K562 (cell line): ENCODE results near the gene CSTF2T. TPM values are rescaled to one million over a fixed set of nuclear protein-coding genes. Genes with fewer than 3 reads are reported as not detected.

Experiments
- ATAC-seq: fragments of 200-7000 bp; cut with Tn5 transposase; 3 replicates; pipeline ENCODE4 v1.9.1; 2020; ENCODE audit warnings: moderate library complexity
- BruUV-seq: library from RNA; stranded (reverse); fragments of 400-500 nt; replicated peaks from 2 replicates; lab custom pipeline; 2021; lab: Mats Ljungman, UMichigan
- CTCF ChIA-PET: fragments of 300-600 bp; formaldehyde crosslinking; extraction: SDS; loops from one replicate; lab custom pipeline; 2021; ENCODE audit warnings: low intra/inter-chr PET ratio; lab: Yijun Ruan, JAX
- POLR2A ChIA-PET: fragments of 300-600, 350-650 bp; sonication (Branson Sonifier 250); formaldehyde crosslinking; extraction: SDS; loops from one replicate; lab custom pipeline; 2021; ENCODE audit warnings: antibody characterized with exemption, inconsistent platforms; lab: Yijun Ruan, JAX
- DNase-seq, 4 experiments: peaks; one replicate each; pipeline versions ENCODE4 v3.0.0 to v3.0.0-alpha.2; 2011 to 2018; ENCODE audit warnings: low spot score in 3 of 4, mixed read lengths in 3 of 4; ENCODE audit errors: extremely low read depth in 1 of 4
- FAIRE-seq: peaks from 2 replicates; lab custom pipeline; 2011; peaks lifted over from hg19 to GRCh38; lab: Jason Lieb, UNC
- H2AFZ ChIP-seq: 2 replicates; pipeline ENCODE4 v1.6.0; 2011; ENCODE audit warnings: low read depth, low read length, control low read depth, inconsistent platforms
- H3K27ac ChIP-seq: fragments of 200-600 bp; 3 replicates; pipeline ENCODE4 v1.8.0; 2011; ENCODE audit warnings: low read depth, mild to moderate bottlenecking, control low read depth, inconsistent platforms, low read length, moderate library complexity, mixed read lengths; ENCODE audit errors: extremely low read depth
- H3K27me3 ChIP-seq, 2 experiments: fragments of 300-600 bp in 1 of 2; 2 replicates in 1 of 2; 3 replicates in 1 of 2; pipeline versions ENCODE4 v1.6.0 to v1.8.0; 2011; ENCODE audit warnings: inconsistent platforms in 2 of 2, low read length in 2 of 2, mild to moderate bottlenecking in 1 of 2, mixed read lengths in 1 of 2, moderate library complexity in 1 of 2; ENCODE audit not compliant: control insufficient read depth in 2 of 2, insufficient read depth in 2 of 2
- H3K36me3 ChIP-seq: fragments of 300-600 bp; 3 replicates; pipeline ENCODE4 v1.8.0; 2011; ENCODE audit warnings: mild to moderate bottlenecking, low read length, inconsistent platforms; ENCODE audit not compliant: control insufficient read depth, insufficient read depth
- H3K4me1 ChIP-seq, 2 experiments: fragments of 200-600 bp in 1 of 2; replicated peaks in 1 of 2; 2 replicates in 1 of 2; 3 replicates in 1 of 2; pipeline versions ENCODE4 v1.5.1 to v1.8.0; 2011; ENCODE audit warnings: inconsistent platforms in 2 of 2, low read length in 2 of 2, mild to moderate bottlenecking in 1 of 2, mixed read lengths in 1 of 2, moderate library complexity in 1 of 2; ENCODE audit not compliant: control insufficient read depth in 2 of 2, insufficient read depth in 2 of 2
- H3K4me2 ChIP-seq: 2 replicates; pipeline ENCODE4 v1.6.1; 2011; ENCODE audit warnings: low read length, control low read depth, inconsistent platforms, mixed read lengths; ENCODE audit not compliant: insufficient read depth
- H3K4me3 ChIP-seq: fragments of 200-600 bp; sonication (generic), shearing (Covaris generic); 2 replicates; pipeline ENCODE4 v1.5.1; 2016; ENCODE audit warnings: control low read depth, inconsistent platforms
- H3K79me2 ChIP-seq: fragments of 200-600 bp; 3 replicates; pipeline ENCODE4 v1.8.0; 2011; ENCODE audit warnings: low read length, inconsistent platforms; ENCODE audit not compliant: control insufficient read depth, insufficient read depth
- H3K9ac ChIP-seq, 2 experiments: 2 replicates each; pipeline versions ENCODE4 v1.6.0 to v1.6.1; 2011; ENCODE audit warnings: low read depth in 2 of 2, low read length in 2 of 2, control low read depth in 1 of 2, inconsistent platforms in 1 of 2, mild to moderate bottlenecking in 1 of 2, mixed read lengths in 1 of 2; ENCODE audit not compliant: insufficient read depth in 1 of 2
- H3K9me1 ChIP-seq: one replicate; pipeline ENCODE4 v1.6.0; 2011; ENCODE audit warnings: inconsistent platforms, mild to moderate bottlenecking, low read length, moderate library complexity; ENCODE audit not compliant: control insufficient read depth, insufficient read depth
- H3K9me3 ChIP-seq: replicated peaks from 2 replicates; pipeline ENCODE4 v1.5.1; 2011; ENCODE audit warnings: low read depth, low read length, inconsistent platforms; ENCODE audit not compliant: control insufficient read depth, insufficient read depth
- H4K20me1 ChIP-seq: replicated peaks from 2 replicates; pipeline ENCODE4 v1.6.1; 2011; ENCODE audit warnings: low read length, inconsistent platforms, mixed read lengths; ENCODE audit not compliant: control insufficient read depth, insufficient read depth
- AFF4 ChIP-seq: sonication (generic); formaldehyde crosslinking; IDR thresholded peaks from 2 replicates; pipeline ENCODE4 v1.8.0; 2023; ENCODE audit warnings: mild to moderate bottlenecking, missing genetic modification reagents
- BDP1 ChIP-seq: IDR thresholded peaks from 3 replicates; pipeline ENCODE4 v1.6.1; 2011; ENCODE audit not compliant: insufficient read length, insufficient read depth
- CHCHD3 ChIP-seq: fragments of 250-450 bp; sonication (Bioruptor Pico); IDR thresholded peaks from 2 replicates; pipeline ENCODE4 v2.1.2; 2022; ENCODE audit warnings: mild to moderate bottlenecking
- CXXC5 ChIP-seq: fragments of 250-450 bp; sonication (Bioruptor Pico); IDR thresholded peaks from 2 replicates; pipeline ENCODE4 v1.8.0; 2022; ENCODE audit warnings: inconsistent platforms, mild to moderate bottlenecking, moderate library complexity
- GMEB1 ChIP-seq: fragments of 250-450 bp; sonication (Bioruptor Pico); IDR thresholded peaks from 2 replicates; pipeline ENCODE4 v1.4.0; 2020; ENCODE audit warnings: mild to moderate bottlenecking
- MTA3 ChIP-seq: fragments of 450-650 bp; formaldehyde crosslinking; IDR thresholded peaks from 2 replicates; pipeline ENCODE4 v1.6.1; 2017; ENCODE audit warnings: mild to moderate bottlenecking, borderline replicate concordance
- NR4A1 ChIP-seq, 2 experiments: fragments of 250-450 bp in 1 of 2; fragments of 450-650 bp in 1 of 2; sonication (Bioruptor Pico) in 1 of 2; IDR thresholded peaks; 2 replicates each; pipeline versions ENCODE4 v1.4.0 to v1.6.1; 2016 to 2020; ENCODE audit warnings: mild to moderate bottlenecking in 2 of 2, missing compliant biosample characterization in 1 of 2, missing genetic modification characterization in 1 of 2, moderate library complexity in 1 of 2
- NRF1 ChIP-seq, 2 experiments: fragments of 450-650 bp; IDR thresholded peaks in 1 of 2; conservative IDR thresholded peaks in 1 of 2; 2 replicates each; pipeline ENCODE4 v1.6.1; 2014; ENCODE audit warnings: mild to moderate bottlenecking in 2 of 2
- ZNF592 ChIP-seq: fragments of 450-650 bp; IDR thresholded peaks from 2 replicates; pipeline ENCODE4 v1.6.1; 2017; ENCODE audit warnings: antibody characterized with exemption, mild to moderate bottlenecking
- in situ Hi-C: fragments of 300-500 bp; cut with MboI; formaldehyde crosslinking; loops from 4 replicates; pipeline ENCODE4 v1.15.0; 2018; ENCODE audit warnings: inconsistent platforms, mixed read lengths
- intact Hi-C: fragments of 100-400 bp; cut with micrococcal nuclease; formaldehyde crosslinking; loops from 2 replicates; pipeline ENCODE4 v1.14.2; 2022
- polyA plus RNA-seq, 8 experiments: library from polyadenylated mRNA; depleted of rRNA in 4 of 8; stranded (reverse) in 5 of 8; unstranded in 3 of 8; fragments of >200 nt; fragmentation: Nextera tagmentation in 2 of 8; fragmentation: Illumina TruSeq in 1 of 8; extraction: Ambion mirVana in 2 of 8; extraction: Trizol in 1 of 8; gene quantifications; 2 replicates each; pipeline versions ENCODE4 v1.2.1 to v1.2.3, GENCODE V29; 2011 to 2014; ENCODE audit warnings: inconsistent platforms in 1 of 8, missing spikeins in 1 of 8
- total RNA-seq, 7 experiments: library from RNA; depleted of rRNA in 6 of 7; stranded (reverse); fragments of >200 nt in 6 of 7; fragmentation: Illumina TruSeq in 2 of 7; extraction: Trizol in 2 of 7; gene quantifications; 2 replicates each; pipeline versions ENCODE4 v1.2.1 to v1.2.3, GENCODE V29; 2011 to 2021; ENCODE audit warnings: low replicate concordance in 1 of 7

Gene CSTF2T
- total and polyA plus RNA-seq, 9 of the 15 experiments (the other 6 are each of a cell fraction or from before 2014, with no cell fraction given), result 10.3 to 32.4 (median 24.2) TPM

GRCh38 chr10:51667678-51668335 lies 31.6 kb downstream of the CSTF2T start (continued):
- TF ChIP-seq ZNF592, result no peak
- TF ChIP-seq BDP1, result no peak
- no peak for TF ChIP-seq MTA3
- TF ChIP-seq CHCHD3 (CRISPR knock-in tag), result no peak
- TF ChIP-seq CXXC5, result no peak

GRCh38 chr10:51666456-51666855 lies 32.9 kb downstream of the CSTF2T start:
- Histone ChIP-seq H3K9me3 (no peaks in the 10 kb centered on the region; the same call in 1 of the 2 replicates), H3K4me1 (no peaks in the 10 kb centered on the region), H3K79me2 (no peaks in the 10 kb centered on the region), H3K4me3 (no peak overlapping the region), H3K9me1 (no peaks in the 10 kb centered on the region), H3K4me2 (no peak overlapping the region), H3K9ac (no peak overlapping the region), H3K27ac (no peak overlapping the region), H3K36me3 (no peaks in the 10 kb centered on the region), H3K27me3 (no peaks in the 10 kb centered on the region), H4K20me1 (no peaks in the 10 kb centered on the region), H2AFZ (no peak overlapping the region)
- FAIRE-seq, result no peak
- intact Hi-C loops (no loop called here), in situ Hi-C loops (no loop called here)
- ChIA-PET POLR2A (no interaction called here), CTCF (no interaction called here)
- BruUV-seq, result no TSS peak
- ATAC-seq, result no peak
- DNase-seq, result no peak
- no peak for TF ChIP-seq NRF1 (conservative IDR thresholded peaks at IDR 0.05 in 1 of 2, IDR thresholded peaks at IDR 0.05 in 1 of 2)
- no peak for TF ChIP-seq GMEB1
- no peak for TF ChIP-seq NR4A1 (CRISPR knock-in tag; IDR thresholded peaks at IDR 0.05)
- no peak for TF ChIP-seq NR4A1 (tag; IDR thresholded peaks at IDR 0.05)
- no peak for TF ChIP-seq AFF4 (CRISPR knock-in tag)
